T-helper 1 cell treated with Interleukin-12 subunit alpha and Interleukin-12 subunit beta and Interleukin-4 antibody, amounts not matched to agents 30 μg/mL and 1 μg/mL, for 36 hours (primary cell): ENCODE results near the gene GSAP.
"Not testable (repeated sequence)": the region's sequence is repeated elsewhere in the genome, so short reads cannot be mapped to it uniquely, and the experiment has no call there.

ENCODE experiments used
- H3K27ac Mint-ChIP-seq: one replicate; pipeline ENCODE4 v1.8.0; 2021; ENCODE audit warnings: mild to moderate bottlenecking, mixed read lengths
- H3K27me3 Mint-ChIP-seq: one replicate; pipeline ENCODE4 v1.8.0; 2021; ENCODE audit warnings: low read depth, mixed read lengths
- H3K36me3 Mint-ChIP-seq: one replicate; pipeline ENCODE4 v1.8.0; 2021; ENCODE audit warnings: low read depth, mixed read lengths
- H3K4me1 Mint-ChIP-seq: one replicate; pipeline ENCODE4 v1.8.0; 2021; ENCODE audit warnings: low read depth, mixed read lengths
- H3K4me3 Mint-ChIP-seq: one replicate; pipeline ENCODE4 v1.8.0; 2021; ENCODE audit warnings: mild to moderate bottlenecking, moderate library complexity, mixed read lengths
- H3K9me3 Mint-ChIP-seq: one replicate; pipeline ENCODE4 v1.8.0; 2021; ENCODE audit warnings: mixed read lengths

GSAP gene

DNA sequence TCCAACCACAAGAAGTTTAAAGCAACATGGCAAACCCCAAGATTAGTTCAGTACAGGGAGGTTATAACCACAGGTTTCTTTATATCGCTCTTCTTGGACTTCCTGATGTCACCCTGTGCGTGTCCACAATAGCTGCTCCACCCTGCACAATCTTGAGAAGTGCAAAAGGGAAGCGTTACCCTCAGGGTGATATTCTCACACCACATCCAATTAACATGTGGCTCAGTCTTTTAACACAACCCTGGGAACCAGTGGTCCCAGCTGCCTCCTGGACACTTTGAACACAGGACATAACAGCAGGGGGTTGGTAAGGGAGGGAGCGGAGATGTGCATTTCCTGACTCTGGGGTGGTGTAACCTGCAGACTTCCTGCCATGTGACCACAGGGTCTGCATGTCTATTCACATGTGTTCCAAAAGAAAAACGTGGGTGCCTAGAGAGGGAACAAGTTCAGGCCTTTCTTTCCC is 64.6 kb downstream of the GSAP start:
- H3K4me3 Mint-ChIP-seq: peak overlapping the region; percentile 79
- H3K36me3 Mint-ChIP-seq: peaks cover 5% of the 10 kb centered on the region

DNA sequence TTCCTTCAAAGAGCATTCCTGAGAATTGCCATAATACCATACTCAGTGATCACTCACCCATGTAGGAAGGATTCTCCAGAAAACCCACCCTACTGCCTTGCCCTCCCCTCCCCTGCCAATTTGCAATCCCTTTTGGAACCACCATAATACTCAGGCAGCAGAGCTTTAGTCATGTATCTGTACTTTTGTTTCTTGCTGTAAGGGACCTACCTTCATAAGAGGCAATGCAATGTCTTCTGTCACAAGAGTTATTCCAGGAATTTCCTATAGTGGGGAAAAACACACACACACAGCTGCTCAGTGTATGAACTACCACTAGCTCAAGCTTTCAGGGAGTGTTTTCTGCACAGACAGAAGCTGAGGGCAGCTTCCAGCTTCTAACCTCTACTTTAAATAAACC is 67.0 kb downstream of the GSAP start:
- H3K36me3 Mint-ChIP-seq: peaks cover 5% of the 10 kb centered on the region
- H3K4me3 Mint-ChIP-seq: no peak overlapping the region
- H3K4me1 Mint-ChIP-seq: peaks cover 35% of the 10 kb centered on the region
- H3K9me3 Mint-ChIP-seq: no peaks in the 10 kb centered on the region
- H3K27ac Mint-ChIP-seq: no peak overlapping the region
- no peaks in the 10 kb centered on the region for H3K27me3 Mint-ChIP-seq

More for the DNA sequence above, 64.6 kb downstream of the GSAP start:
- no peaks in the 10 kb centered on the region for H3K9me3 Mint-ChIP-seq
- peaks cover 48% of the 10 kb centered on the region for H3K4me1 Mint-ChIP-seq
- H3K27ac Mint-ChIP-seq: peak overlapping the region; percentile 95
- H3K27me3 Mint-ChIP-seq: no peaks in the 10 kb centered on the region

DNA sequence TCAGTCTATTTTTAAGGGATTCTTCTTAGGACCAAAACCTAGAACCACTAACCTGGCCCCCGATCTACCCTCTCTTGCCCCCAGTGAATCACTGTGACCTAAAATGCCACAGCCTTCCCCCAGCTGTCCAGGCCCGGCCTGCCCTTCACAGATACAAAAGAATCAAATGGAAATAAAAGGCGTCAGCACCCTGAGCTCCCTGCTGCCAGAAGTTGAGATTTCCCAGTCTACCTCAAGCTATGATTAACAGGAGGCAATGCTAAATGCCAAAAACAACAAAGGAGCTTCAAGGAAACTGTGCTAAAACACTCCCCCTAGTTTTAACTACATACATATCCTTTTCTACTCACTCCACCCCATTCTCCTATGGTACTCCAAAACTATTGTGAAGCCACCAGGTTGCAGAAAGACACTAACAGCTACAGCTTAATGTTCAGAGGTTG is 67.8 kb downstream of the GSAP start:
- Mint-ChIP-seq H3K36me3 (peaks cover 5% of the 10 kb centered on the region), H3K4me1 (peaks cover 27% of the 10 kb centered on the region), H3K4me3 (no peak overlapping the region), H3K27me3 (no peaks in the 10 kb centered on the region), H3K27ac (peak overlapping the region; percentile 38), H3K9me3 (no peaks in the 10 kb centered on the region)

DNA sequence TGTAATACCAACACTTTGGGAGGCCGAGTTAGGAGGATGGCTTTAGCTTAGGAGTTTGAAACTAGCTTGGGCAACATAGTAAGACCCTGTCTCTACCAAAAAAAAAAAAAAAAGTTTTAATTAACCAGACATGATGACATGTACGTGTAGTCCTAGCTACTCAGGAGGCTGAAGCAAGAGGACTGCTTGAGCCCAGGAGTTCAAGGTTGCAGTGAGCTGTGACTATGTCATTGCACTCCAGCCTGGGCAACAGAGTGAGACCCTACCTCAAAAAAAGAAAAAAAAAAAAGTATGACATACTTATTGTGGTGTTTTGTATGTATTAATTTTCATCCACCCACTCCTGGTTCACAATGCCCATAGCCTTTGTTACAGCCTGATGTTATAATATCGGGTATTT is 69.7 kb downstream of the GSAP start:
- no peak overlapping the region for H3K4me3 Mint-ChIP-seq
- H3K9me3 Mint-ChIP-seq: no peaks in the 10 kb centered on the region
- H3K4me1 Mint-ChIP-seq: peaks cover 15% of the 10 kb centered on the region
- no peak overlapping the region for H3K27ac Mint-ChIP-seq
- H3K27me3 Mint-ChIP-seq: no peaks in the 10 kb centered on the region
- H3K36me3 Mint-ChIP-seq: peaks cover 5% of the 10 kb centered on the region

DNA sequence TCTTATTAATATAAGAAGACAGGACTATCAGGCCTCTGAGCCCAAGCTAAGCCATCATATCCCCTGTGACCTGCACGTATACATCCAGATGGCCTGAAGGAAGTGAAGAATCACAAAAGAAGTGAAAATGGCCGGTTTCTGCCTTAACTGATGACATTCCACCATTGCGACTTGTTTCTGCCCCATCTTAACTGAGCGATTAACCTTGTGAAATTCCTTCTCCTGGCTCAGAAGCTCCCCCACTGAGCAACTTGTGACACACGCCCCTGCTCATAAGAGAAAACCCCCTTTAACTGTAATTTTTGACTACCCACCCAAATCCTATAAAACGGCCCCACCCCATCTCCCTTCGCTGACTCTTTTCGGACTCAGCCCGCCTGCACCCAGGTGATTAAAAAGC is 70.7 kb downstream of the GSAP start:
- H3K36me3 Mint-ChIP-seq, H3K27me3 Mint-ChIP-seq, H3K27ac Mint-ChIP-seq, H3K9me3 Mint-ChIP-seq, H3K4me3 Mint-ChIP-seq: not testable (repeated sequence)
- peaks cover 14% of the 10 kb centered on the region for H3K4me1 Mint-ChIP-seq

DNA sequence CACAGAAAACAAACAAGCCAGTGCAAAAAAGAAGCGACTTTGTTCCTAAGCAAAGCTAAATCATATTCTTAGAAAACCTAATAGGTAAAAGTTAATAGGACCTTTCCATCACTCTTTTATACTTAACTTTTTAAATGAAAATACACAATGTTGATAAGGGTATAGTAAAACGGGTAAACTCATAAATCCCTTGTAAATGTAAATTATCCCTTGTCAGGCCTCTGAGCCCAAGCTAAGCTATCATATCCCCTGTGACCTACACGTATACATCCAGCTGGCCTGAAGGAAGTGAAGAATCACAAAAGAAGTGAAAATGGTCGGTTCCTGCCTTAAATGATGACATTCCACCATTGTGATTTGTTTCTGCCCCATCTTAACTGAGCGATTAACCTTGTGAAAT is 76.4 kb downstream of the GSAP start:
- Mint-ChIP-seq H3K36me3 (peaks cover 2% of the 10 kb centered on the region), H3K9me3 (no peaks in the 10 kb centered on the region), H3K27me3 (peaks cover 7% of the 10 kb centered on the region), H3K4me3 (no peak overlapping the region), H3K4me1 (peaks cover 18% of the 10 kb centered on the region), H3K27ac (no peak overlapping the region)

DNA sequence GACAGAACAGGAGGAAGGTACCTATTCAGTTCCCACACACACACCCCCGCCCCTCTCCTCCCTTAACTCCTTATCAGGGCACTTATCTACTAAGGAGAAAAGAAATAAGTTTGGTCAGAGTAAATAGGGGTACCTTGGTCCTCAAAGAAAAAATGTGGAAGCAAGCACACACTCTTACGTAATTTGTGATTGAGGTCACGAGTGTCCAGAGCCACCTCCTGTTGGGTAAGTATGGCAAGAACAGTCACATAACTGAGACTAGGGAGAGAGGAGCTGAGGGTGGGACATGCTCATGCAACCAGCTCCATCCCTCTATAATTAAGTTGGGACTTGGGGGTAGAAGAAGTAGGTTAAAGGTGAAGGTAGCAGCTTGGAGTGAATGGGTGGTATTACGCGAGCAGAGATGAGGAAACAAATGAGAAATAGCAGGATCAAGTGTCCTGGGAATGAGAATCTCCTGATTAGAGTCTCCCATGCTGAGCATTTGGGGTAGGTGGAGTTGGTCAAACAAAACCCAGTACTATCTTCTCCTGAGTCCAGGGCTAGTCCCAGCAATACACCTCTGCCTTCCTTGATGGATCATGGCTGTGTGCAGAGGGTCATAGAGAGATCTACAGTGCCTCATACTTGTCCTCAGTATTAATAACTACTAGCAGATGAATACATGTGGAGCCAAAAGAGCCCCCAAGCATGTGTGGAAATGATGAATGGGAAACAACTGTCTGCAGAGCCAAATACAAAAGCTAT is 77.1 kb downstream of the GSAP start:
- Mint-ChIP-seq H3K4me1 (peaks cover 18% of the 10 kb centered on the region), H3K27ac (no peak overlapping the region), H3K36me3 (peaks cover 3% of the 10 kb centered on the region), H3K9me3 (no peaks in the 10 kb centered on the region), H3K4me3 (no peak overlapping the region), H3K27me3 (peaks cover 7% of the 10 kb centered on the region)

DNA sequence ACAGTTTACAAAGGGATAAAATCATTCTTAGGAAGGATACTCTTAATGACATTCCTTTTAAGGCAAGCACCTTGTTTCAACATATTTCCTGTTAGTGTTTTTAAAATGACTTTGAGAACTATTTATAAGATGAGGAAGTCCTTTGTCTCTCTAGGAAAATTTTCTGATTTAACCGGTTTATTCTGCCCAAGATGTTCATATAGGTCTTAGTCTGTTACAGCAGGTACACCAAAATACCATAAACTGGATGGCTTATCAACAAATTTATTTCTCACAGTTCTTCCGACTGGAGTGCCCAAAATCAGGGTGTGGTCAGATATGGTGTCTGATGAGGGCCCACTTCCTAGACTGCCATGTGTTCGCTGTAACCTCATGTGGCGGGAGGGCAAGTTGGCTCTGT is 77.9 kb downstream of the GSAP start:
- H3K36me3 Mint-ChIP-seq: peaks cover 4% of the 10 kb centered on the region
- no peak overlapping the region for H3K4me3 Mint-ChIP-seq
- H3K27ac Mint-ChIP-seq: no peak overlapping the region
- no peaks in the 10 kb centered on the region for H3K9me3 Mint-ChIP-seq
- peaks cover 7% of the 10 kb centered on the region for H3K27me3 Mint-ChIP-seq
- peaks cover 18% of the 10 kb centered on the region for H3K4me1 Mint-ChIP-seq

DNA sequence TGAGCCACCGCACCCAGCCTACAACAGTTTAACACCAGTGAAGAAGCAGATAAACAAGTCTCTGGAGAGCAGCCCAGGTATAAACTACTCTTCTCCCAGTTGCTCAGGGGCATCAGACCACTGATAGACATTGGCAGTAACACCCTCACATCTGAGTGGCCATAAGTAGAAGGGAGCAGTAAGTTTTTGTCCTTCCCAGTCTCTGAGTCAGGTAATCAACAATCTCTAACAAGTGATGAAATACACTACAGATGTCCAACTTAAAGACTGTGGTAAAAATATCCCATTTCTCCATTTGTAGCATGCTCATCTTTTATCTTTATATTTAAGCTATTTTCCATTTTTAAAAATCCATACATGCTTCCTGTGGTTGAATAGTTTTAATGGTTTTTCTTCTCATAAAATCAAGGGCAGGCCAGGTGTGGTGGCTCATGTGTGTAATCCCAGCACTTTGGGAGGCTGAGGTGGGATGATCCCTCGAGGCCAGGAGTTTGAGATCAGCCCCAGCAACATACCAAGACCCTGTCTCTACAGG is 78.6 kb downstream of the GSAP start:
- Mint-ChIP-seq H3K27me3 (peaks cover 7% of the 10 kb centered on the region), H3K36me3 (peaks cover 4% of the 10 kb centered on the region), H3K4me1 (peaks cover 18% of the 10 kb centered on the region), H3K4me3 (no peak overlapping the region), H3K9me3 (no peaks in the 10 kb centered on the region), H3K27ac (no peak overlapping the region)

DNA sequence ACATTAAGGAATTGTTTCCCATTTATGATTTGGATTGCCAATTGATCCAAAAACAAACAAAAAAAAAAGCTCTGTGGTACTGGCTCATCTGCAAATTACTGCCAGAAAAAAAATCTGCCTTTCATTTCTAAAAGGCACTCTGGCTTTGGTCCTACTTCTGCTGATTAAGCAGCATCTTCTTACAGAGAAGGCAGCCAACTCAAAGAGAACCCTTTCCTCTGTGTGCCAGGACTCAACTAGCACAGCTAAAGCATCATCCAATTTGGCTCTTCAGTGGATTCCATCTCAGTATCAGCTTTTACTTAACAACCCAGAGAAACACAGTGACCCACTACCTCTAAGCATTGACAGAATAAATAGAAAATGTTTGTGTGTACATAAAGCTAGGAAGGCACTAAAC is 80.6 kb downstream of the GSAP start:
- Mint-ChIP-seq H3K4me3 (no peak overlapping the region), H3K9me3 (no peaks in the 10 kb centered on the region), H3K36me3 (peaks cover 4% of the 10 kb centered on the region), H3K27ac (no peak overlapping the region), H3K27me3 (peaks cover 2% of the 10 kb centered on the region), H3K4me1 (peaks cover 27% of the 10 kb centered on the region)

DNA sequence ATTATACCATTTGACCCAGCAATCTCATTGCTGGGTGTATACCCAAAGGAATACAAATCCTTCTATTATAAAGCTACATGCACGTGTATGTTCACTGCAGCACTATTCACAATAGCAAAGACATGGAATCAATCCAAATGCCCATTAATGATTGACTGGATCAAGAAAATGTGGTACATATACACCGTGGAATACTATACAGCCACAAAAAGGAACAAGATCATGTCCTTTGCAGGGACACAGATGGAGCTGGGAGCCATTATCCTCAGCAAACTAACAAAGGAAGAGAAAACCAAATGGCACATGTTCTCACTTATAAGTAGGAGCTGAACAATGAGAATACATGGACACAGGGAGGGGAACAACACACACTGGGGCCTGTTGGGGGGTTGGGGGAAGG is 82.1 kb downstream of the GSAP start:
- H3K27me3 Mint-ChIP-seq, H3K36me3 Mint-ChIP-seq, H3K9me3 Mint-ChIP-seq, H3K4me3 Mint-ChIP-seq, H3K27ac Mint-ChIP-seq: not testable (repeated sequence)
- H3K4me1 Mint-ChIP-seq: peaks cover 37% of the 10 kb centered on the region

DNA sequence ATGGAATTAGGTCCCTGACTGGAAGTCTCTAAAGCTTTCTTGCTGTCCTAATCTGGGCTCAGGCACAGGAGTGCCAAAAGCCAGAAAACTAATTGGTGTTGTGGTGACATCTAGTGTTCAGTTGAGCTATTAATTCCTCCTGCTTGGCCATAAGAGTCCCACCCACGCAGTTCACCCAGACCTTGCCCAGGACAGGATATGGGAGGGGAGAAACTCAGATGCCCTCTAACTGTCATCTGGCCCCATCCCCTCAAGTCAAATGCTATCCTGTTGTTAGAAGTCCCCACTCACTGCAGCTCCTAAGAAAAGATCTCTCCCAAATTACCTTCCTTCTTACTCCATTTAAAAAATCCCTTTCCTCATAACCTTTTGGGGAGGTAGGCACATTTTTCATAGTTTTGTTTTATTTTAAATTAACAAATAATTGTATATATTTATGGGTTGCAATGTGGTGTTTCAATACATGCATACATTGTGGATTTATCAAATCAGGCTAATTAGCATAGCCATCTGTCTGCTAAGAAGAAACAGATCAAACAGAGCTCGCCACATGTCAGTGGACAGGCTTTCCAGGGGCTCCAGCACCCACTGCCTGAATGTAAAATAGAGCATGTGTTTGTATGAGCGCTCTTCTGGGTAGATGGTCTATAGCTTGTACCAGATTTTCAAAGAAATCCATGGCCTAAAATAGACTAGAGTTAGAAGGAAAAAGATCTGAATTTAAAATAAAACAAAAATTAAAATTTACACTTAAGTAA is 84.0 kb downstream of the GSAP start:
- Mint-ChIP-seq H3K9me3 (no peaks in the 10 kb centered on the region), H3K27ac (peak overlapping the region; percentile 3), H3K4me1 (peaks cover 44% of the 10 kb centered on the region), H3K4me3 (peak overlapping the region; percentile 4), H3K36me3 (peaks cover 2% of the 10 kb centered on the region), H3K27me3 (no peaks in the 10 kb centered on the region)

DNA sequence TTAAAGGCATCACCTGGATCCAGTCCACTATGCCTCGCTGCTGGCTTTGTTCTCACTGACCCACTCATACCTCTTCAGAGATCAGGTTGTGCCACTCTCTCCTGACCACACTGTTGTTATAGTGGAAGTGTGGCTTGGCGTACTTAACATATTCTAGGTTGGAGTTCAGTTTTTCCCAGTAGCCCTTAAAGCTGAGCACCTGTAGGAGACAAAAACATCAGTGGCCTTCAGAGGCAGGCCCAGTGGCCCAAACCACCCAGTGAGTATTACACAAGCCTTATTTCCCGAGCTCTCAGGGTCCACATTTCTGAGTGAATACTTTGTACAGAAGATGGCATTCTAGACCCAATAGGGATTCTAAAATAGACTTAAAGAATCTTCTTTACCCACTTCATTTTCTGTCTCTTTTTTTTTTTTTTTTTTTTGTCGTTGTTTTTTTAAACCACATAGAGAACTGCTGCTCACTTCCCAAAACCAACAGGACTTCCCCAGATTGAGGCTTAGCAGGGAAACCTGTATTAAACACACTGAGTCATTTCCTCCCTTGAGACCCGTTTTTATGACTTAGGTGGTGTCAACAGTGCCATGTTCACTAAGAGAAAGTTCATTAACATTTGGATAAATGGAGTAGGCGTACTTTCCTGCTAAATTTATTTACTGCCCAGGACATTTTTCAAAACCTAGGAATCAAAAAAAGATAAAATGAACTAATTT is 85.8 kb downstream of the GSAP start:
- Mint-ChIP-seq H3K4me1 (peaks cover 53% of the 10 kb centered on the region), H3K4me3 (peak overlapping the region; percentile 41), H3K9me3 (no peaks in the 10 kb centered on the region)

DNA sequence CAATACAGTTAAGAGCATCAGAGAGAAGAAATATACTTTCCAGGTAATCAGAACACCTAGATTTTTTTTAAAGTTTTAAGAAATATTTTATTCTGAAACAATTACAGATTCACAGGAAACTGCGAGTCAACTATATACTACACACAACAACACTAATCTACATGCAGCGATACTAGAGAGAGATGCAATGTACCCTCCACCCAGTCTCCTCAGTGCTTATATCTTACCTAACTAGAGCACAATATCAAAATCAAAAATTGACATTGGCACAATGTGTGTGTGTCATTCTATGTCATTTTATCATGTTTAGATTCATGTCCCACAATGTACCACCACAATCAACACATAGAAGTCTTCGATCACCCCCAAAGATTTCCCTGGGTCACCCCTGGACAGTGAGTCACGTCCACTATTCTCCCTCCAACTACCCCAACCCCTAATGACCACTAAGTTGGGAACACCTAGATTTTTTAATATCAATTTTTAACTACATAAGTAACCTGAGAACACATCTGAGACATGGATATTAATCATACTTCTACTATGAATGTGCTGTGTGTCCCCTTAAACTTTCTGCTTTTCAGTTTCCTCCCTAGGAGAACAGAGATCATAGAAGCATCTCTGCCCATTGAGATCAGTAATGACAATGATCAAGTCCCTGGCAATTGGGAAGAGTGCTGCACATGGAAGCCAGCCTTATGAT is 86.5 kb downstream of the GSAP start:
- Mint-ChIP-seq H3K27me3 (no peaks in the 10 kb centered on the region), H3K4me1 (peaks cover 53% of the 10 kb centered on the region), H3K9me3 (no peaks in the 10 kb centered on the region), H3K4me3 (peak overlapping the region; percentile 41), H3K27ac (peak overlapping the region; percentile 84), H3K36me3 (peaks cover 2% of the 10 kb centered on the region)

More for the DNA sequence above, 85.8 kb downstream of the GSAP start:
- Mint-ChIP-seq H3K36me3 (peaks cover 2% of the 10 kb centered on the region), H3K27ac (peak overlapping the region; percentile 84), H3K27me3 (no peaks in the 10 kb centered on the region)
